SU-DHL-6 (cell line): Measurements from ENCODE around the gene NPHP4.

Experiments
- H2AFZ ChIP-seq: fragments of 200-600 bp; sonication (generic); 2 replicates; pipeline ENCODE4 v1.6.1; 2014; ENCODE audit warnings: low read depth, mild to moderate bottlenecking, moderate library complexity, mixed read lengths, antibody characterized with exemption, low read length; ENCODE audit not compliant: severe bottlenecking
- H3F3A ChIP-seq: fragments of 200-600 bp; shearing (Covaris generic); 2 replicates; pipeline ENCODE4 v1.6.0; 2016; ENCODE audit warnings: antibody characterized with exemption, mild to moderate bottlenecking; ENCODE audit not compliant: insufficient read depth
- H3K27ac ChIP-seq: fragments of 200-600 bp; sonication (generic); 2 replicates; pipeline ENCODE4 v1.5.1; 2016; ENCODE audit warnings: low read depth, mild to moderate bottlenecking, low read length, moderate library complexity, mixed read lengths
- H3K27me3 ChIP-seq: fragments of 200-600 bp; sonication (generic), shearing (Covaris generic); 2 replicates; pipeline ENCODE4 v1.6.0; 2014; ENCODE audit warnings: mild to moderate bottlenecking, low read length
- H3K36me3 ChIP-seq: fragments of 200-600 bp; sonication (generic); 2 replicates; pipeline ENCODE4 v1.6.1; 2014; ENCODE audit warnings: mild to moderate bottlenecking, low read length, mixed read lengths
- H3K4me2 ChIP-seq: fragments of 300-600, 200-600 bp; shearing (Covaris generic), sonication (generic); 2 replicates; pipeline ENCODE4 v1.6.0; 2014; ENCODE audit warnings: low read length, low read depth, mild to moderate bottlenecking; ENCODE audit not compliant: poor library complexity, severe bottlenecking
- H3K4me3 ChIP-seq: fragments of 200-600 bp; sonication (generic); 2 replicates; pipeline ENCODE4 v1.5.1; 2014; ENCODE audit warnings: antibody characterized with exemption, low read length, mild to moderate bottlenecking, mixed read lengths; ENCODE audit not compliant: insufficient read depth, poor library complexity, severe bottlenecking
- H3K79me2 ChIP-seq: fragments of 200-600 bp; sonication (generic); 2 replicates; pipeline ENCODE4 v1.6.1; 2014; ENCODE audit warnings: mild to moderate bottlenecking, low read length, moderate library complexity; ENCODE audit not compliant: insufficient read depth
- H3K9ac ChIP-seq: fragments of 200-600 bp; sonication (generic); 2 replicates; pipeline ENCODE4 v1.7.0; 2014; ENCODE audit warnings: mild to moderate bottlenecking, low read length
- H3K9me2 ChIP-seq: fragments of 200-600 bp; sonication (generic); replicated peaks from 2 replicates; pipeline ENCODE4 v1.6.1; 2014; ENCODE audit warnings: low read length; ENCODE audit not compliant: insufficient read depth
- H3K9me3 ChIP-seq: fragments of 200-600 bp; sonication (generic); 2 replicates; pipeline ENCODE4 v1.6.1; 2014; ENCODE audit warnings: low read length, mixed read lengths; ENCODE audit not compliant: insufficient read depth
- H4K20me1 ChIP-seq: fragments of 200-600 bp; sonication (generic); 2 replicates; pipeline ENCODE4 v1.6.1; 2014; ENCODE audit warnings: low read depth, mild to moderate bottlenecking, antibody characterized with exemption, low read length, moderate library complexity, mixed read lengths
- EZH2phosphoT487 ChIP-seq: fragments of 200-600 bp; sonication (generic), shearing (Covaris generic); conservative IDR thresholded peaks from 2 replicates; pipeline ENCODE4 v1.6.1; 2018; ENCODE audit warnings: mild to moderate bottlenecking, antibody characterized with exemption, low read length, moderate library complexity, mixed read lengths
- TF ChIP-seq, protein P1 (sequence below): fragments of 200-600 bp; sonication (generic); IDR thresholded peaks from one replicate; pipeline ENCODE4 v1.5.1; 2017; ENCODE audit warnings: antibody characterized with exemption, mild to moderate bottlenecking, low read length, moderate library complexity; ENCODE audit not compliant: insufficient read depth, poor library complexity, severe bottlenecking

Gene NPHP4

DNA sequence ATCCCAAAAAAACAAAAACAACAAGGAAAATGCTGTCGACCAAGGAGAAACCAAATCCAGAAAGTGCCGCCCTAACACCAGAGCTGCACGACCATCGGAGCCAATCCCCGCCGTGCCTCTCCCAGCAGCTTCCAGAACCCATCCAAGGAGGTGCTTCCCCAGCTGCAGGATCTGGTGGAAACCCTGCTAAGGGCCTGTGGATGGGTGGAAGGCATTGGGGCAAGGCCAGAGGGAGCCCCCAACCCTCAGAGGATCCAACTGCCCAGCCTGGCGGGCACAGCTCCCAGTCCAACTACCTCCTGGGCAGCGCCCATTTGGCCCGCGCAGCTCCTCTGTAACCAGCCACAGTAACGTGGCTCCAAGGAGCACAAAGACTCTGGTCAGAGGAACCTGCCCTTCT, 81.6 kb downstream of the NPHP4 start:
- no peak overlapping the region for H3K27ac ChIP-seq
- H2AFZ ChIP-seq = no peak overlapping the region
- H4K20me1 ChIP-seq = no peaks in the 10 kb centered on the region
- H3K9me2 ChIP-seq = no peaks in the 10 kb centered on the region
- no peaks in the 10 kb centered on the region for H3K9me3 ChIP-seq
- TF ChIP-seq, protein P1, sequence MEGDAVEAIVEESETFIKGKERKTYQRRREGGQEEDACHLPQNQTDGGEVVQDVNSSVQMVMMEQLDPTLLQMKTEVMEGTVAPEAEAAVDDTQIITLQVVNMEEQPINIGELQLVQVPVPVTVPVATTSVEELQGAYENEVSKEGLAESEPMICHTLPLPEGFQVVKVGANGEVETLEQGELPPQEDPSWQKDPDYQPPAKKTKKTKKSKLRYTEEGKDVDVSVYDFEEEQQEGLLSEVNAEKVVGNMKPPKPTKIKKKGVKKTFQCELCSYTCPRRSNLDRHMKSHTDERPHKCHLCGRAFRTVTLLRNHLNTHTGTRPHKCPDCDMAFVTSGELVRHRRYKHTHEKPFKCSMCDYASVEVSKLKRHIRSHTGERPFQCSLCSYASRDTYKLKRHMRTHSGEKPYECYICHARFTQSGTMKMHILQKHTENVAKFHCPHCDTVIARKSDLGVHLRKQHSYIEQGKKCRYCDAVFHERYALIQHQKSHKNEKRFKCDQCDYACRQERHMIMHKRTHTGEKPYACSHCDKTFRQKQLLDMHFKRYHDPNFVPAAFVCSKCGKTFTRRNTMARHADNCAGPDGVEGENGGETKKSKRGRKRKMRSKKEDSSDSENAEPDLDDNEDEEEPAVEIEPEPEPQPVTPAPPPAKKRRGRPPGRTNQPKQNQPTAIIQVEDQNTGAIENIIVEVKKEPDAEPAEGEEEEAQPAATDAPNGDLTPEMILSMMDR = no peak
- TF ChIP-seq EZH2phosphoT487 = no peak
- H3F3A ChIP-seq = no peaks in the 10 kb centered on the region
- H3K36me3 ChIP-seq = no peaks in the 10 kb centered on the region
- no peaks in the 10 kb centered on the region for H3K27me3 ChIP-seq
- no peak overlapping the region for H3K9ac ChIP-seq
- no peak overlapping the region for H3K4me2 ChIP-seq
- H3K79me2 ChIP-seq = no peaks in the 10 kb centered on the region
- H3K4me3 ChIP-seq = no peak overlapping the region

DNA sequence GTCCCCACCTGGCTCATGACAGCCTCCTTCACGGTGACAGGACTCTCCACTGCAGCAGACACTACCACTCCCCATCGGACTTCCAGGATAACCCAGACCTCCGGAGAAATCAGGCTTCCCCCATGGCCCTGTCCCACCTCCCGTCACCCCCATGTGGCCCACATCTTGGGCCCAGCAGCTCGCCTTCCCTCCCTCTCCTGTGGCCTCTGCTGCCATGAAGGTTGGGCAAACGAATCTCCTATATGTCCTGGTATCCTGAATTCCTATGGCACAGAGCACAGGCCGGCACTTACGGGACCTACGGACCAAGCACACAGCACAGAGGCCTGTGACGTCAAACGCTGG, 82.0 kb downstream of the NPHP4 start:
- no peaks in the 10 kb centered on the region for H3K9me2 ChIP-seq
- no peaks in the 10 kb centered on the region for H3F3A ChIP-seq
- H3K4me2 ChIP-seq = no peak overlapping the region
- H3K79me2 ChIP-seq = no peaks in the 10 kb centered on the region
- no peaks in the 10 kb centered on the region for H3K27me3 ChIP-seq
- H3K9me3 ChIP-seq = no peaks in the 10 kb centered on the region
- no peak overlapping the region for H3K9ac ChIP-seq
- no peaks in the 10 kb centered on the region for H3K36me3 ChIP-seq
- no peak overlapping the region for H3K4me3 ChIP-seq
- no peak overlapping the region for H3K27ac ChIP-seq
- H4K20me1 ChIP-seq = no peaks in the 10 kb centered on the region
- TF ChIP-seq, protein P1 = no peak
- no peak for TF ChIP-seq EZH2phosphoT487
- no peak overlapping the region for H2AFZ ChIP-seq

DNA sequence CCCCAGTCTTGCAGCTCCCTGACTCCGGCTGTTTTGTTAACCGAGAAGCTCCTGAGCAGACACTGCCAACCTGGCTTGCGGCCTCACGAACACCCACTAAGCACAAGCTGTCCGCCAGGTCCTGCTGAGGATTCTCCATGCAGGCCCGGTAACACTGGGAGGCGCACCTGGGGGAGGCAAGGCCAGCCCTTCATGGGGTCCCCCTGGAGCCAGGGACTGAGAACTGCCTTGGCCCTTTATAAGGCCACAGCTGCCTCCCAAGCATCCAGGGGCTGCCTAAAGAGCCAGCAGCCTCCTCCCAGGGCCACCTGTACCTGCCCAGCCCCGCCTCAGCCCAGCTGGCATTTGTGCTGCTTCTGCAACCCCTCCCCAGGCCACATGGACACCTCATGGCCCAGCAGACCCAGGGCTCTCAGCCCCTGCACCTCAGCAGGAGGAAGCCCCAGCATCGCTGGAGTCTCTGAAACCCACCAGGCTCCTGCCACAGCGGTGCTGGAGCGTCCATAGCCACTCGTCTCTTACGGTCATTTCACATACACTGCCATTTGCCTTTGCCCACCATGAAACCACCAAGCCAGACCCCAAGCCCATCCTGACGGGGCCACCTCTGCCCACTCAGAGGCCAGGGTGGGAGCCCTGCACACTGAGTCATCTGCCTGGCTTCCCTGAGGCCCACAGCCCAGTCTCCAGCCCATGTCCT, 82.5 kb downstream of the NPHP4 start:
- Histone ChIP-seq H3K9ac (no peak overlapping the region), H3K4me3 (no peak overlapping the region), H3K27ac (no peak overlapping the region), H3K4me2 (no peak overlapping the region), H3K9me3 (no peaks in the 10 kb centered on the region), H3K27me3 (no peaks in the 10 kb centered on the region), H2AFZ (no peak overlapping the region), H3F3A (no peaks in the 10 kb centered on the region), H4K20me1 (no peaks in the 10 kb centered on the region), H3K36me3 (no peaks in the 10 kb centered on the region), H3K79me2 (no peaks in the 10 kb centered on the region), H3K9me2 (no peaks in the 10 kb centered on the region)
- TF ChIP-seq EZH2phosphoT487 = no peak
- TF ChIP-seq, protein P1 = no peak
